PC-3 (cell line): Measurements from ENCODE around the gene PIMREG.

ENCODE experiments used
- CTCF ChIP-seq: fragments of 300-600 bp; sonication (generic); conservative IDR thresholded peaks from 2 replicates; pipeline ENCODE4 v1.5.1; 2017; ENCODE audit warnings: antibody characterized with exemption, low read depth, mild to moderate bottlenecking, low read length
- EZH2 ChIP-seq: fragments of 300-600 bp; sonication (generic); IDR thresholded peaks from one replicate; pipeline ENCODE4 v1.6.1; 2017; ENCODE audit warnings: antibody characterized with exemption, mild to moderate bottlenecking, low read length; ENCODE audit not compliant: unreplicated experiment
- EZH2phosphoT487 ChIP-seq: fragments of 300-600 bp; sonication (generic); IDR thresholded peaks from 2 replicates; pipeline ENCODE4 v1.6.1; 2018; ENCODE audit warnings: mild to moderate bottlenecking, antibody characterized with exemption, low read length, borderline replicate concordance

GRCh38 chr17:6477831-6478383, 33.7 kb downstream of the PIMREG start:
- no peak for TF ChIP-seq CTCF
- TF ChIP-seq EZH2 = no peak
- no peak for TF ChIP-seq EZH2phosphoT487
